Measurements from ENCODE around the gene NMT1. TPM values are rescaled to one million over a fixed set of nuclear protein-coding genes. Genes with fewer than 3 reads are reported as not detected.

The NMT1 gene
- total RNA-seq, 4 donors from 2014 or later: 64.7 to 99.8 (median 80.6) TPM

- no peak for TF ChIP-seq CTCF (IDR thresholded peaks at IDR 0.05; ENCODE audit: low read depth)
Measured at GRCh38 chr17:45136846-45137560, 75.9 kb downstream of the NMT1 start.

GRCh38 chr17:45137561-45138305 is 76.6 kb downstream of the NMT1 start:
- TF ChIP-seq CTCF (IDR thresholded peaks at IDR 0.05; ENCODE audit: low read depth): no peak

GRCh38 chr17:45138911-45139532 is 77.9 kb downstream of the NMT1 start:
- no peak for TF ChIP-seq CTCF (IDR thresholded peaks at IDR 0.05; ENCODE audit: low read depth)

- TF ChIP-seq CTCF (IDR thresholded peaks at IDR 0.05; ENCODE audit: low read depth): no peak
Measured at GRCh38 chr17:45139533-45139920, 78.4 kb downstream of the NMT1 start.

- no peak for TF ChIP-seq CTCF (IDR thresholded peaks at IDR 0.05; ENCODE audit: low read depth)
Measured at GRCh38 chr17:45143094-45143670, 82.1 kb downstream of the NMT1 start.

- no peak for TF ChIP-seq CTCF (IDR thresholded peaks at IDR 0.05; ENCODE audit: low read depth)
Measured at GRCh38 chr17:45143767-45144198, 82.7 kb downstream of the NMT1 start.

Measured in subcutaneous adipose tissue (tissue), 4 donors.